ENCODE measurements around the gene MIS18BP1. TPM values are rescaled to one million over a fixed set of nuclear protein-coding genes. Genes with fewer than 3 reads are reported as not detected.
"Not testable (repeated sequence)": the region's sequence is repeated elsewhere in the genome, so short reads cannot be mapped to it uniquely, and the experiment has no call there.

Gene MIS18BP1
- total RNA-seq (34.8 TPM), polyA plus RNA-seq (10 to 100 TPM; 16.2 to 25.2 (median 20.6) TPM)

DNA sequence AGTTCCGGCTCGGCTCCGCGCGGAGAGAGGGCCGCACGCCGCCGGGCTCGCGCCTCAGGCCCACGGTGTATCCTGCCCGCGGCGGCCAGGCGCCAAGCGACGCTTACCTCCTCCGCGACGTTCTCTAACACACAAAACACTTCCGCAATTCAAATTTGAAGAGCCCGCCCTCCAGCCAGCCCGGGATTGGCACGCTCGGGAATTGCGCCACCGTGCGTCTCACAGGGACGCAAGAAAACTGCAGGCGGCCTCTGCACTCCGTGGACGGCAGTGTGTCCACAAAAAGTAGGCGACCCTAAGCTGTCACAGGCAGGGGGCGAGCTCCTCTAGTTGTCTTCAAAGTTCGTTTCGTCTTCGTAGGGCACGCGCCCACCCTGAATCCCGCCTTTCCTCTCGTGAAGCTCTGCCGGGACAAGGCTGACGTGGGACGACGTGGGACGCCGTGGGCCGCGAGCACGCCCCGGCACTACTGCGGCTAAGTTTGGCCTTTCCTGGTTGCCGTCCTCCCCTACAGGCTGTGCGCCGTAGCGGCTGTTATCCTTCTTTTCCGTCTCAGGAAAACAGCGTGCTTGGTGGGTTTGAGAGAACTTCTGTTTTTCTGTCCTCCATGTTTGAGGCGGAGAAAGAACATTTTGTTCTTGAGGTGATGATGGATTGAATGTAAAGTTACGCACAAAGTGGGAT, at the start of gene MIS18BP1:
MIS18BP1 (minus strand) TSS at position 133 of the 684 bp plus-strand sequence. CDS start 5,916 bp downstream, outside the sequence.
- Mint-ChIP-seq H3K4me1 (peaks cover 10 to 34% (median 26%) of the 10 kb centered on the region in 4 donors), H3K4me3 (peak within 1 kb of the TSS; percentile 94 to 98 (median 96)), H3K9me3 (peaks cover 0 to 17% (median 5%) of the 10 kb centered on the region in 7 donors), H3K27ac (peak within 1 kb of the TSS; percentile 95 to 97 (median 96)), H3K27me3 (peaks cover 15% of the 10 kb centered on the region), H3K36me3 (no peaks in the 10 kb centered on the region)
- peak within 1 kb of the TSS; percentile 94 for H3K4me3 ChIP-seq (ENCODE audit: low read depth, low read length)
- H3K36me3 ChIP-seq (ENCODE audit: control insufficient read depth, insufficient read depth, low read length): no peaks in the 10 kb centered on the region
- H3K27me3 ChIP-seq (ENCODE audit: control insufficient read depth, insufficient read depth, low read length): no peaks in the 10 kb centered on the region
- DNase-seq (peak; percentile 89 to 98 (median 94)), ATAC-seq (ENCODE audit: low read depth in 2 of 2) (peak; percentile 91)
- H3K4me1 ChIP-seq (ENCODE audit: control insufficient read depth, insufficient read depth, low read length, poor library complexity, severe bottlenecking): peaks cover 26% of the 10 kb centered on the region
- H3K27ac ChIP-seq (ENCODE audit: insufficient read depth, low read length, poor library complexity, severe bottlenecking): peak within 1 kb of the TSS; percentile 85
- peaks cover 6 to 8% of the 10 kb centered on the region in 2 experiments for H3K9me3 ChIP-seq (ENCODE audit: control insufficient read depth in 2 of 2, low read length in 2 of 2)

DNA sequence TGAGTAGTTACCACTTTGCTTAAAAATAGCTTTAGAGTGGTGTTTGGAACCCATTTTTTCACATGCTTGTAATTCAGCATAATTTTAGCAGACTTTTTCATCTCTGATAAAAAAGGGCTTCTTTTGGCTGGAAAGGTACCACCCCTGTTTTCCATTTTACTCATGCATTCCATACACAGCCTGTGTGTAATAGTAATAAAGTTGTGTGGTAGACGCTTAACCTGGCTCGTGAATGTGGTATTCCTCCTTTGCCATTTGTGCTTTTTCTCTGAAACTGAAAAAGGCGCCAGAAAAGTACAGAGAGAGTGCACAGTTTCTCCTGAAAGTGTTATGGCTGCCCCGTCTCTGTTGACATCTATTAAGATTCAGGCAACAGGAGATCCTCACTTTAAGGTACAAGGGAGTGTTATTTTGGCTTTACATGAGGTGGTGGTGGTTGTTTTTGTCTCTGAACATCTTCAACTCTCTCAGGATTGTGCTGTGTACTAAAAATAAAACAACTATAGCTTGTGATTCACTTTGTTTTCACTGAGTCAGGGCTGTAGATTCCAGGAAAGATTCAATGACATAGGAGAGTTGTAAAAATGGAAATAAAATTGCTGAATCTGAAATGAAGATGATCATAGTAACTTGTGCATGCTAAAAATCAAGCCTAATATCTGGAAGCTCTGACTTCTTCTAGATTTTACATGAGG, 45.6 kb upstream of the MIS18BP1 start:
- Mint-ChIP-seq H3K27ac (no peak overlapping the region), H3K27me3 (peaks cover 4% of the 10 kb centered on the region)

DNA sequence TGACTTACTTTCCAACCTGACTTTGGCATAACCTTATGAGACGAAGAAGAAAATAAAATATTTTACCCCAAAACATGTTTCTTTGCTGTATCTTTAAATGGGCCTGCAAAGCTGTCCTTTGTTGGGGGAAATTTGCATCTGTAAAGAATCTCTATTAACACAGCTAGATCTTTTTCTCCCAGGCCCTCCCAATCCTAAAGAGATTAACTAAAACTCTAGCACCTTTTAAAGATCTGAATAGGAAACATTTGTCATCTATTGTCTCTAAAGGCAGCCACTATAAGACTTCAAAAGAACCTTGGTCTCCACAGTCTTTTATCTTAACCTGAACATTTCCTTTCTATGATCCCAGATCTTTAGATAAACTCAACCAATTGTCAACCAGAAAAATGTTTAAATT, 41.8 kb upstream of the MIS18BP1 start:
- H3K9me3 Mint-ChIP-seq; H3K36me3 Mint-ChIP-seq; ATAC-seq (ENCODE audit: low read depth in 2 of 2); H3K4me3 Mint-ChIP-seq; H3K27ac ChIP-seq (ENCODE audit: insufficient read depth, low read length, poor library complexity, severe bottlenecking); H3K36me3 ChIP-seq (ENCODE audit: control insufficient read depth, insufficient read depth, low read length); H3K27ac Mint-ChIP-seq; H3K9me3 ChIP-seq (ENCODE audit: control insufficient read depth in 2 of 2, low read length in 2 of 2); H3K4me1 Mint-ChIP-seq; H3K27me3 Mint-ChIP-seq; H3K27me3 ChIP-seq (ENCODE audit: control insufficient read depth, insufficient read depth, low read length); H3K4me1 ChIP-seq (ENCODE audit: control insufficient read depth, insufficient read depth, low read length, poor library complexity, severe bottlenecking); DNase-seq; H3K4me3 ChIP-seq (ENCODE audit: low read depth, low read length): not testable (repeated sequence)

More for the DNA sequence above, 45.6 kb upstream of the MIS18BP1 start:
- Mint-ChIP-seq H3K36me3 (no peaks in the 10 kb centered on the region), H3K4me1 (no peaks in the 10 kb centered on the region), H3K9me3 (peaks cover 0 to 13% (median 2%) of the 10 kb centered on the region in 7 donors), H3K4me3 (no peak overlapping the region)
- Histone ChIP-seq H3K27ac (ENCODE audit: insufficient read depth, low read length, poor library complexity, severe bottlenecking) (no peak overlapping the region), H3K4me3 (ENCODE audit: low read depth, low read length) (no peak overlapping the region), H3K4me1 (ENCODE audit: control insufficient read depth, insufficient read depth, low read length, poor library complexity, severe bottlenecking) (no peaks in the 10 kb centered on the region), H3K9me3 (ENCODE audit: control insufficient read depth in 2 of 2, low read length in 2 of 2) (no peaks in the 10 kb centered on the region), H3K27me3 (ENCODE audit: control insufficient read depth, insufficient read depth, low read length) (no peaks in the 10 kb centered on the region), H3K36me3 (ENCODE audit: control insufficient read depth, insufficient read depth, low read length) (no peaks in the 10 kb centered on the region)
- ATAC-seq (ENCODE audit: low read depth in 2 of 2) (no peak), DNase-seq (no peak)

- peak in 1 of 3 donors; percentile 33 for DNase-seq
- Histone ChIP-seq H3K9me3 (ENCODE audit: control insufficient read depth in 2 of 2, low read length in 2 of 2) (no peaks in the 10 kb centered on the region), H3K4me1 (ENCODE audit: control insufficient read depth, insufficient read depth, low read length, poor library complexity, severe bottlenecking) (no peaks in the 10 kb centered on the region), H3K4me3 (ENCODE audit: low read depth, low read length) (no peak overlapping the region), H3K27ac (ENCODE audit: insufficient read depth, low read length, poor library complexity, severe bottlenecking) (no peak overlapping the region), H3K27me3 (ENCODE audit: control insufficient read depth, insufficient read depth, low read length) (no peaks in the 10 kb centered on the region), H3K36me3 (ENCODE audit: control insufficient read depth, insufficient read depth, low read length) (no peaks in the 10 kb centered on the region)
- no peak overlapping the region for H3K27ac Mint-ChIP-seq
- no peak overlapping the region for H3K4me3 Mint-ChIP-seq
- peaks cover 0 to 2% (median 0%) of the 10 kb centered on the region in 4 donors for H3K4me1 Mint-ChIP-seq
- ATAC-seq (ENCODE audit: low read depth in 2 of 2): no peak
- H3K36me3 Mint-ChIP-seq: no peaks in the 10 kb centered on the region
- H3K9me3 Mint-ChIP-seq: peaks cover 0 to 9% (median 0%) of the 10 kb centered on the region in 7 donors
- peaks cover 4% of the 10 kb centered on the region for H3K27me3 Mint-ChIP-seq
These were observed 37.5 kb upstream of the MIS18BP1 start for GRCh38 chr14:45290547-45290946.

- no peaks in the 10 kb centered on the region for H3K36me3 Mint-ChIP-seq
- Histone ChIP-seq H3K4me1 (ENCODE audit: control insufficient read depth, insufficient read depth, low read length, poor library complexity, severe bottlenecking) (no peaks in the 10 kb centered on the region), H3K27ac (ENCODE audit: insufficient read depth, low read length, poor library complexity, severe bottlenecking) (no peak overlapping the region), H3K36me3 (ENCODE audit: control insufficient read depth, insufficient read depth, low read length) (no peaks in the 10 kb centered on the region), H3K27me3 (ENCODE audit: control insufficient read depth, insufficient read depth, low read length) (no peaks in the 10 kb centered on the region), H3K4me3 (ENCODE audit: low read depth, low read length) (no peak overlapping the region), H3K9me3 (ENCODE audit: control insufficient read depth in 2 of 2, low read length in 2 of 2) (no peaks in the 10 kb centered on the region)
- ATAC-seq (ENCODE audit: low read depth in 2 of 2) (no peak), DNase-seq (no peak)
- no peak overlapping the region for H3K27ac Mint-ChIP-seq
- H3K9me3 Mint-ChIP-seq: peaks cover 0 to 3% (median 0%) of the 10 kb centered on the region in 7 donors
- no peak overlapping the region for H3K4me3 Mint-ChIP-seq
- H3K4me1 Mint-ChIP-seq: peaks cover 0 to 2% (median 0%) of the 10 kb centered on the region in 4 donors
- H3K27me3 Mint-ChIP-seq: peaks cover 4% of the 10 kb centered on the region
These were observed 34.6 kb upstream of the MIS18BP1 start for GRCh38 chr14:45287610-45288009.

DNA sequence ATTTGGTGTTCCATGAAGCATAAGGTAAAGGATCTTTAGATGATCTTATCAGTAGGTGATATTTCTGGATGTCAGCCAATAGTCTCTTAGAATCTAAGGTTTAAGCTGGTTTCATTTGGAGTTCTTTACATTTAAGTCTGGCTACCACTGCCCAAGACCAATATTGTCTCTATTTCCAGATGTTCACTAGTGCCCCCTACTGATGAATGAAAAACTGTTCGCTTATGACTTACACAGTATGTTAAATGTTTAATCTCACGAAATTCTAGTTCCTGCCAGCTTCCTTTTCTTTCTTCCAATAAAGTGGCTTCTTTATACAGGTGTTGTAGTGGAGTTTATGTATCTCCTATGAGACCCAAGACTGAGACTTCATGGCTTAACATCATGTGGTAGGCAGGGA, 31.8 kb upstream of the MIS18BP1 start:
- Histone ChIP-seq H3K27me3 (ENCODE audit: control insufficient read depth, insufficient read depth, low read length) (no peaks in the 10 kb centered on the region), H3K36me3 (ENCODE audit: control insufficient read depth, insufficient read depth, low read length) (no peaks in the 10 kb centered on the region), H3K27ac (ENCODE audit: insufficient read depth, low read length, poor library complexity, severe bottlenecking) (no peak overlapping the region), H3K4me1 (ENCODE audit: control insufficient read depth, insufficient read depth, low read length, poor library complexity, severe bottlenecking) (no peaks in the 10 kb centered on the region), H3K9me3 (ENCODE audit: control insufficient read depth in 2 of 2, low read length in 2 of 2) (peaks cover 0 to 7% of the 10 kb centered on the region in 2 experiments), H3K4me3 (ENCODE audit: low read depth, low read length) (no peak overlapping the region)
- Mint-ChIP-seq H3K27ac (no peak overlapping the region), H3K9me3 (peaks cover 0 to 17% (median 3%) of the 10 kb centered on the region in 7 donors), H3K4me3 (no peak overlapping the region), H3K27me3 (peaks cover 4% of the 10 kb centered on the region), H3K4me1 (no peaks in the 10 kb centered on the region), H3K36me3 (no peaks in the 10 kb centered on the region)
- ATAC-seq (ENCODE audit: low read depth in 2 of 2) (no peak), DNase-seq (no peak)

DNA sequence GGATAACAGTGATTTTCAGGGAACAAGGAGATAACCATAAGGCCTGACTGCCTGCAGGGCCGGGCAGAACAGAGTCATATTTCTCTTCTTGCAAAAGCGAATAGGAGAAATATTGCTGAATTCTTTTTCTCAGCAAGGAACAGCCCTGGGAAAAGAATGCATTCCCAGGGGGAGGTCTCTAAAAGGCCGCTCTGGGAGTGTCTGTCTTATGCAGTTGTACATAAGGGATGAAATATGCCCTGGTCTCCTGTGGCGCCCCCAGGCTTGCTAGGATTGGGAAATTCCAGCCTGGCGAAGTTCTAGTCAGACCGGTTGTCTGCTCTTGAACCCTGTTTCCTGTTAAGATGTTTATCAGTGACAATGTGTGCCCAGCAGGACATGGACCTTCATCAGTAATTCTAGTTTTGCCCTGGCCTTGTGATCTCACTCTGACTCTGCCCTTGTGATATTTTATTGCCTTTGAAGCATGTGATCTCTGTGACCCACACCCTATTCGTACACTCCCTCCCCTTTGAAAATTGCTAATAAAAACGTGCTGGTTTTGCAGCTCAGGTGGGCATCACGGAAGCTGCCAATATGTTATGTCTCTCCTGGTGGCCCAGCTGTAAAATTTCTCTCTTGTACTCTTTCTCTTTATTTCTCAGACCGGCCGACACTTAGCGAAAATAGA, 28.9 kb upstream of the MIS18BP1 start:
- H3K27me3 Mint-ChIP-seq; H3K4me1 ChIP-seq (ENCODE audit: control insufficient read depth, insufficient read depth, low read length, poor library complexity, severe bottlenecking); ATAC-seq (ENCODE audit: low read depth in 2 of 2); H3K9me3 ChIP-seq (ENCODE audit: control insufficient read depth in 2 of 2, low read length in 2 of 2); H3K27ac Mint-ChIP-seq; H3K4me3 Mint-ChIP-seq; DNase-seq; H3K36me3 Mint-ChIP-seq; H3K4me1 Mint-ChIP-seq; H3K4me3 ChIP-seq (ENCODE audit: low read depth, low read length); H3K27ac ChIP-seq (ENCODE audit: insufficient read depth, low read length, poor library complexity, severe bottlenecking); H3K36me3 ChIP-seq (ENCODE audit: control insufficient read depth, insufficient read depth, low read length); H3K27me3 ChIP-seq (ENCODE audit: control insufficient read depth, insufficient read depth, low read length): not testable (repeated sequence)
- H3K9me3 Mint-ChIP-seq: peaks cover 0 to 17% (median 2%) of the 10 kb centered on the region in 7 donors
